Heart right ventricle (tissue), 16 donors: Measurements from ENCODE around the gene SDCCAG8. TPM values are rescaled to one million over a fixed set of nuclear protein-coding genes. Genes with fewer than 3 reads are reported as not detected.

Source experiments
- ATAC-seq, 8 donors: fragments of 200-7000 bp; cut with Tn5 transposase; one replicate each; pipeline ENCODE4 v1.9.1; 2020; ENCODE audit warnings: mild to moderate bottlenecking in 8 of 8, moderate library complexity in 8 of 8, moderate number of reproducible peaks in 1 of 8
- DNase-seq, 2 donors: peaks; one replicate each; pipeline ENCODE4 v3.0.0-alpha.2; 2020
- H3K27ac ChIP-seq, 10 donors: fragments of 200-600 bp; sonication (generic) in 2 of 10; one replicate each; pipeline versions ENCODE4 v1.5.0 to v1.8.0; 2020 to 2022; ENCODE audit warnings: mild to moderate bottlenecking in 3 of 10
- H3K27me3 ChIP-seq, 7 donors: fragments of 200-600 bp; one replicate each; pipeline ENCODE4 v1.8.0; 2021 to 2022; ENCODE audit warnings: mild to moderate bottlenecking in 2 of 7
- H3K36me3 ChIP-seq, 9 donors: fragments of 200-600 bp; sonication (generic) in 1 of 9; one replicate each; pipeline versions ENCODE4 v1.5.0 to v1.8.0; 2020 to 2022; ENCODE audit warnings: mild to moderate bottlenecking in 2 of 9
- H3K4me1 ChIP-seq, 9 donors: fragments of 200-600 bp; sonication (generic) in 1 of 9; one replicate each; pipeline versions ENCODE4 v1.5.0 to v1.8.0; 2020 to 2022; ENCODE audit warnings: mild to moderate bottlenecking in 4 of 9
- H3K4me3 ChIP-seq, 10 donors: fragments of 200-600 bp; sonication (generic) in 2 of 10; one replicate each; pipeline versions ENCODE4 v1.5.0 to v1.8.0; 2020 to 2022; ENCODE audit warnings: mild to moderate bottlenecking in 7 of 10, moderate library complexity in 2 of 10
- H3K9me3 ChIP-seq, 11 donors: fragments of 200-600 bp in 10 of 11; sonication (generic) in 2 of 11; one replicate each; pipeline versions ENCODE4 v1.5.0 to v1.8.0; 2013 to 2022; ENCODE audit warnings: mild to moderate bottlenecking in 2 of 11, control low read depth in 1 of 11, moderate library complexity in 1 of 11
- CTCF ChIP-seq, 9 donors: fragments of 200-600 bp; sonication (generic) in 2 of 9; IDR thresholded peaks; one replicate each; pipeline versions ENCODE4 v1.5.0 to v1.8.0; 2021 to 2022; ENCODE audit warnings: antibody characterized with exemption in 9 of 9, mild to moderate bottlenecking in 5 of 9, moderate library complexity in 1 of 9
- WGBS, 2 donors: extraction: QIAGEN DNeasy Blood & Tissue Kit; methylation state at CpG; one replicate each; pipeline ENCODE4 v1.1.7; 2013; ENCODE audit warnings: inconsistent platforms in 1 of 2; 5-methylcytosine and 5-hydroxymethylcytosine counted together
- intact Hi-C, 10 donors: fragments of 100-400 bp; cut with DNase I; formaldehyde crosslinking; loops; one replicate each; pipeline versions ENCODE4 v1.11.1 to v1.14.2; 2022
- polyA plus RNA-seq, 2 donors: library from polyadenylated mRNA; stranded (reverse); fragments of 200-250 nt; gene quantifications; one replicate each; pipeline ENCODE4 v1.2.3, GENCODE V29; 2013
- total RNA-seq, 10 donors: library from RNA; stranded (reverse); fragmentation: NEBNext Ultra II Directional in 3 of 10; extraction: Animal tissue kit (Norgen Biotek cat#: 25700) in 3 of 10; gene quantifications; one replicate each; pipeline versions ENCODE4 v1.2.1 to v1.2.4, GENCODE V29; 2021 to 2023
- donor health status: Arrhythmogenic right ventricular cardiomyopathy.
- donor health status: ischemic (EF 13 %, LVEDD 7.1; RV severe dilation, severe dysfunction).
- donor health status: healthy with polysubstance abuse.
- donor health status: DM: no; HTN: yes; CAD: no.
- donor health status: DM: no; HTN: no; CAD: no.
- donor health status: ischemic (EF 25% LVEDD 6.9; RV normal size, moderate dysfunction).
- donor health status: ischemic (EF 25% LVEDD 5.7; RV mildly dilated, moderate dysfunction).
- donor health status: healthy.
- donor health status: DM: yes; HTN: yes; CAD: no.
- donor health status: Ischemic cardiomyopathy.
- donor health status: ischemic (EF 35%, LVEDD 5.7; RV mildly dilated, moderate dysfunction).
- donor health status: nonischemic (EF 11% LVEDD 7.7; RV severe dilation, severe dysfunction).
- donor health status: DM: yes; HTN: yes; CAD: no.
- donor health status: PGD.
- donor health status: ischemic (EF 29% LVEDD 5.4; RV normal size, mild dysfunction).
- donor health status: nonischemic (EF 23%, LVEDD 6.1; RV moderate dilation, normal function).

Gene SDCCAG8
- total and polyA plus RNA-seq, 12 donors, result 7.7 to 37.1 (median 26.3) TPM

GRCh38 chr1:243364330-243364729 is 108.5 kb downstream of the SDCCAG8 start:
- ATAC-seq, result no peak
- H3K4me1 ChIP-seq, result no peaks in the 10 kb centered on the region
- H3K36me3 ChIP-seq, result peaks cover 0 to 38% (median 5%) of the 10 kb centered on the region in 9 donors
- 95 to 97% methylated on average over 2 of the region's 2 CpGs for WGBS, 2 donors
- intact Hi-C loops, result no loop called here
- no peak overlapping the region for H3K4me3 ChIP-seq
- no peak for DNase-seq
- no peaks in the 10 kb centered on the region for H3K9me3 ChIP-seq
- H3K27me3 ChIP-seq, result no peaks in the 10 kb centered on the region
- no peak for TF ChIP-seq CTCF (IDR thresholded peaks at IDR 0.05)
- no peak overlapping the region for H3K27ac ChIP-seq

GRCh38 chr1:243364866-243365265 is 109.0 kb downstream of the SDCCAG8 start:
- Histone ChIP-seq H3K4me1 (no peaks in the 10 kb centered on the region), H3K27ac (no peak overlapping the region), H3K27me3 (no peaks in the 10 kb centered on the region), H3K9me3 (no peaks in the 10 kb centered on the region), H3K4me3 (no peak overlapping the region), H3K36me3 (peaks cover 0 to 38% (median 5%) of the 10 kb centered on the region in 9 donors)
- DNase-seq (no peak), ATAC-seq (no peak)
- intact Hi-C loops, result no loop called here
- WGBS, 2 donors, result 91 to 93% methylated on average over 8 of the region's 8 CpGs
- TF ChIP-seq CTCF (IDR thresholded peaks at IDR 0.05), result no peak

GRCh38 chr1:243367314-243367713 is 111.5 kb downstream of the SDCCAG8 start:
- Histone ChIP-seq H3K27ac (no peak overlapping the region), H3K9me3 (no peaks in the 10 kb centered on the region), H3K27me3 (no peaks in the 10 kb centered on the region), H3K4me1 (no peaks in the 10 kb centered on the region), H3K4me3 (no peak overlapping the region), H3K36me3 (peaks cover 0 to 23% (median 0%) of the 10 kb centered on the region in 9 donors)
- ATAC-seq (no peak), DNase-seq (no peak)
- intact Hi-C loops, result no loop called here
- no peak for TF ChIP-seq CTCF (IDR thresholded peaks at IDR 0.05)

GRCh38 chr1:243374412-243374811 is 118.6 kb downstream of the SDCCAG8 start:
- WGBS, 2 donors, result 97 to 99% methylated on average over 4 of the region's 4 CpGs
- TF ChIP-seq CTCF (IDR thresholded peaks at IDR 0.05), result no peak
- H3K36me3 ChIP-seq, result peaks cover 0 to 20% (median 8%) of the 10 kb centered on the region in 9 donors
- DNase-seq (no peak), ATAC-seq (no peak)
- no peaks in the 10 kb centered on the region for H3K4me1 ChIP-seq
- H3K27ac ChIP-seq, result no peak overlapping the region
- peaks cover 0 to 17% (median 5%) of the 10 kb centered on the region in 11 donors for H3K9me3 ChIP-seq
- H3K4me3 ChIP-seq, result no peak overlapping the region
- intact Hi-C loops, result no loop called here
- H3K27me3 ChIP-seq, result no peaks in the 10 kb centered on the region
